GM12875 (cell line): ENCODE measurements around the gene RPA1.

Experiments
- H3K4me3 ChIP-seq: one replicate; pipeline ENCODE4 v1.5.1; 2011; ENCODE audit warnings: low read depth, low read length, control low read depth
- CTCF ChIP-seq: IDR thresholded peaks from 2 replicates; pipeline ENCODE4 v1.5.1; 2011; ENCODE audit warnings: low read depth, mild to moderate bottlenecking, control low read depth, inconsistent platforms, low read length, moderate library complexity, borderline replicate concordance; ENCODE audit not compliant: insufficient read depth

RPA1 gene

GRCh38 chr17:1899403-1900000, 69.7 kb downstream of the RPA1 start:
- H3K4me3 ChIP-seq = no peak overlapping the region
- TF ChIP-seq CTCF = no peak

GRCh38 chr17:1904273-1905182, 74.7 kb downstream of the RPA1 start:
- no peak for TF ChIP-seq CTCF
- no peak overlapping the region for H3K4me3 ChIP-seq

- no peak overlapping the region for H3K4me3 ChIP-seq
- no peak for TF ChIP-seq CTCF
These were observed 75.5 kb downstream of the RPA1 start for GRCh38 chr17:1905190-1905913.

- TF ChIP-seq CTCF = no peak
- no peak overlapping the region for H3K4me3 ChIP-seq
These were observed 76.9 kb downstream of the RPA1 start for GRCh38 chr17:1906662-1907101.

- H3K4me3 ChIP-seq = no peak overlapping the region
- no peak for TF ChIP-seq CTCF
These were observed 77.4 kb downstream of the RPA1 start for GRCh38 chr17:1907216-1907631.

GRCh38 chr17:1907909-1908698, 78.3 kb downstream of the RPA1 start:
- H3K4me3 ChIP-seq = no peak overlapping the region
- 0 out of 2 replicates have a peak, but pooled peaks have one; percentile 2 for TF ChIP-seq CTCF
